GM19468 (cell line): Measurements from ENCODE around the gene ATP2B2.

Experiments used
- ATAC-seq: cut with Tn5 transposase; IDR thresholded peaks from one replicate; pipeline ENCODE4 v1.9.1; 2021; ENCODE audit warnings: mild to moderate bottlenecking, moderate library complexity, moderate number of reproducible peaks; ENCODE audit not compliant: unreplicated experiment; ENCODE audit errors: extremely low read depth

ATP2B2 gene

GRCh38 chr3:10338591-10339353, 166.6 kb downstream of the ATP2B2 start:
- ATAC-seq = no peak

DNA sequence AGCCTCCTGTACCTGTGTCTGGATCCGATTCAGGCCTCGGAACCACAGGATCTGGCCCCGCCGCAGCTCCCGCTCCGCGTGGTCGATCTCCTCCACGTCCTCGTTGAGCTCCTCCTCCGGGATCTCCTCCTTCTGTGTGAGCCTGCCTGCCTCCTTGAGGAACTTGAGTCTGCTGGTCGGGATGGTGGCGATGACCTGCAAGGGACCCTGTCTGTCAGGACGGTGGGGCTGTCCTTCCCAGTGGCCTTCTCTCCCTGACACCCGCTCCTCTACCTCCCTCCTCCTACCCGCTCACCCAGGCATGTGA, 167.3 kb downstream of the ATP2B2 start:
- no peak for ATAC-seq

- ATAC-seq = no peak
Observed at GRCh38 chr3:10337323-10338163, 167.8 kb downstream of the ATP2B2 start.

DNA sequence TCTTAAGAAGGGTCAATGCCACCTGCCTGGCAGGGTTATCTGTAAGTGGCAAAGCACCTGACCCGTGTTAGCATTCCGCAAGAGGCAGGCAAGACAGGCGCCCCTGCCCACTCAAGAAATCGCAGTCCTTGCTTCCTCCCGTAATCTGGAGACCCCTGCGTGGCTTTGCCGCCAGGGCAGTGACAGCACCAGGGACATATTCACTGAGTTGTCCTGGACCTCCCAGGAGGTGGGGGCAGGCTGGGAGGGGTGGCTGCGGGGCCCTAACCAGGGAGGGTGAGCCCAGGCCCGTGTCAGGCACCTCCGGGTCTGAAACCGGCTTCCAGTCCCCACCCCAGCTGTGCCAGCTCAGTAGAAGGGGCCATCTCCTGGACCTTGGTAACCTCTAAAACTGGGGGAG, 168.6 kb downstream of the ATP2B2 start:
- ATAC-seq = no peak

GRCh38 chr3:10335871-10336622, 169.3 kb downstream of the ATP2B2 start:
- no peak for ATAC-seq

DNA sequence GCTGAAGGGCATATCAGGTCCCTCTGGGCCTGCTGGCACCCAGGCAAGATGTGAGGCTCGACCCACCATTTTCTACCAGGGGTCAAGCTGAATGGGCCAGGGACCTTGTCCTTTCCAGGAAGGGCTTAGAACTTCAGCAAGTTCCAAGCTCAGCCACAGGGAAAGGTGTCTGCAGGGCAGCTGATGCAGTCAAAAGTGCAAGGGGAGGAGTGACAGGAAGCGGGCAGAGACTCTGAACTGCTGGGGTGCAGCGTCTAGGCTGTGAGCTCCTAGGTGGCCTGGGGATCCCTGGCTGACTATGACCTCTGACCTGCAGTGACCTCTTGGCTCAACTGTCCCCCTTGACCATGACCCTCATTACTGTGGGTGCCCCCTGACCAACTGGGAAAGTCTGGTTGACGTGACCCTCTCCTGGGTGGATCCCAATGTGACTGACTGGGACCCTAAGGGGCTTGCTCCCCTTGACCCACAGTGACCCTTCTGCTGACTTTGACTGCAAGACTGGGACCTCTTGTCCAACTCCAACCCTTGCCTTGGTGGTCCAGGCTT, 170.1 kb downstream of the ATP2B2 start:
- no peak for ATAC-seq

- ATAC-seq = no peak
Observed at GRCh38 chr3:10334459-10334858, 170.9 kb downstream of the ATP2B2 start.

DNA sequence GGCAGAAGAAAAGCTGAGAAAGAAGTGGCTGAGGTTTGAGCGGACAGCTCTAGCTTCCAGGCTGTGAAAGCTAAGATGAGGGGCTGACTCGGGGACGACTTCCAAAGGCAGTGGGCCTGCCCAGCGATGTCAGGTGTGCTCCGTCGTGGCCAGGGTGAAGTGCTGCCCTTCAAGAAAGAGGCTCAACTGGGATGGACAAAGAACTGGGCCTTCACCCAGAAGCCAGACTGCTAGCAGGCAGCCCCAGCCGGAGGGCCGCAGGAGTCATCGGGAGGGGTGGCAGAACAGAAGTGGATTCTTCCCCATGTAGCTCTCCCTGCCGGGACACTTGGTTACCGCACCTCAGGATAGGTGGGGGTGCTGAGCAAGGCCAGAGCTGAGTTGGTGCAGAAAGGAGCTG, 171.3 kb downstream of the ATP2B2 start:
- ATAC-seq = no peak

DNA sequence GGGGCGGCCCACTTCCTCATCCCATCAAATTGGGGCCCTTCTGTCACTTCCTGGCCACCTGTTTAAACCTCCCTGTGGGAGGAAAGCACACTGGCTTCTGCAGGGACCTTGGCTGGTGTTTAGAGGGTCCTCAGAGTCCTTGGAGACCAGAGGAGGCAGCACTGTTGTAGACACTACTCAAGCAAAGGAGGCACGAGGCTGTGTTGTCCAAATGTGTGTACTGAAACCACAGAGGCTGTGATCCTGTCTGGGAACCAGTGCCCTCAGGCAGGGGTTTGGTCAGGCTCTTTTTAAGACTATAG, 172.1 kb downstream of the ATP2B2 start:
- ATAC-seq = no peak

GRCh38 chr3:10332481-10333348, 172.7 kb downstream of the ATP2B2 start:
- ATAC-seq = no peak

- no peak for ATAC-seq
Observed at GRCh38 chr3:10331320-10331719, 174.1 kb downstream of the ATP2B2 start.

DNA sequence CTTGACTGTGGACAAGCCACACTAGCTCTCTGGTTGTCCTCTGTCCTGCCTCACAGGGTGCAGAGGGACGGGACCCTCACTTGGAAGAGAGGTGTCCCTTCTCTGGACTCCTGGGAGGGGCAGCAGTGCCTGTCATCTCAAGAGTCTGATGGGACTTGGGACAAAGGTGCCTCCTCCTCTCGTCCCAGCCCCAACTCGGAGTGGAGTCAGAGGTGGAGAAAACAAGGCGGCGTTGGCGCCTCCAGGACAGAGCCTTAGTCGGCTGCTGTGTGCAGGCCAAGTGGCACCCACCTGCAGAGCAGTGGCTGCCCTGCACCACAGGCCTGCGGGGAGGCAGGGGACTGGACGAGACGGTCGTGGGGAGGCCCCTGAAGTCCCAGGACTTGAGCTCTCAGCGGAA, 175.1 kb downstream of the ATP2B2 start:
- no peak for ATAC-seq

GRCh38 chr3:10329495-10330015, 175.8 kb downstream of the ATP2B2 start:
- no peak for ATAC-seq

DNA sequence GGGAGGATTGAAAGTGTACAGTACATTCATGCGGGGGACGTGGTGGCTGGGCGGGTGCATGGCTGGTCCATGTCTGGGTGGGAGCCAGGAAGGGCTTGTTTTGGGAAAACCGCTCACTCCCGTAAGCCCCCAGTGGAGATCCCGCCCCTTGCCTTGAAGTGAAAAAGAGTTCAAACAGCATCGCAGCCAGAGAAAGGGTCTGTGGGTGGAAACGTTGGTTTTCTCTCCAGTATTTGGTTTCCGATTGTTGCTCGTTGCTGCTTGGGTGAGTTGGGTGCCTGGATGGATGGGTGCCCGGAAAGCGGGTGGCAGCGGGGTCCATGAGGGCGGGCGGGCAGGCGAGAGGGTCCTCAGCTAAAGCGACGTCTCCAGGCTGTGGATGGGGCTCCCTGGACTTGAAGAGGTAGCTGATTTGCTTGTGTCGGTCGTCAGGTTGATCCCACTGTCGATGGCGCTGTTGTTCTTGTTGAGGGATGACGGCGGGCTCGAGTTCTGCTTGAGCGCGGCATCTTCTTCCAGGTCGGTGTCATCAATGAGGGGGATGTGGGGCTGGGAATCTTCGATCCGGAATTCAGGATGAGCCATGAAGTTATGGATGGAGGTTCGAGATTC, 176.8 kb downstream of the ATP2B2 start:
- no peak for ATAC-seq

- ATAC-seq = no peak
Observed at GRCh38 chr3:10327592-10327991, 177.8 kb downstream of the ATP2B2 start.

- no peak for ATAC-seq
Observed at GRCh38 chr3:10322352-10322710, 183.1 kb downstream of the ATP2B2 start.

DNA sequence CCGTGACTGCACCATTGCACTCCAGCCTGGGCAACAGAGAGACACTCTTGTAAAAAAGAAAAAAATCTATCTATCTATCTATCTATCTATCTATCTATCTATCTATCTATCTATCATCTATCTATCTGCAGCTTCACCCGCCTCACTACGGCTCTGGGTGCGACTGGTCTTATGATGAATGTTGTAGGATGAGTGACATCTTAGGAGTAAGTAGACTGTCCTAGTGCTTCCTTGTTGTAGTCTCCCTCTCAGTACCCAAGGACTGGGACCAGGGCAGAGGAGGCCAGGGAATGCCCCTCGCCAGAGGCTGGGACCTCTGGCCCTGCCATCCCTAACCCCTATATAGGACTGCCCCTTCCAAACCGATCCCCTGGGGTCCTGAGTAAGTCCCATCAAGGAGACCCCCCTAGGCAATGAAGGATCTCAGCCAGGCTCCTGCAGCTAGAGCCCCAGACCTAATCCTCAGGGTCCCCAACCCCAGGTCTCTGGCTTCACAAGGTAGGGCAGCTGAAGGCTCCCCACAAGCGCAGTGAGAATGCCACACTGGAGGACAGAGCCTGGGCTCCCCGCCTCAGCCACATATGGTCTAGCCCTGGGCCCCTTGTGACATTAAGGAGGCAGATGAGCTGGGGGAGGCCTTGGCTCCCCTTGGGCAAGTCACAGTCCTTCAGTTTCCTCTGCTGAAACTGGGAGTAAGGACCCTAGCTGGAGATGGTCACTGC, 183.6 kb downstream of the ATP2B2 start:
- ATAC-seq = no peak

- ATAC-seq = no peak
Observed at GRCh38 chr3:10320320-10320677, 185.1 kb downstream of the ATP2B2 start.

DNA sequence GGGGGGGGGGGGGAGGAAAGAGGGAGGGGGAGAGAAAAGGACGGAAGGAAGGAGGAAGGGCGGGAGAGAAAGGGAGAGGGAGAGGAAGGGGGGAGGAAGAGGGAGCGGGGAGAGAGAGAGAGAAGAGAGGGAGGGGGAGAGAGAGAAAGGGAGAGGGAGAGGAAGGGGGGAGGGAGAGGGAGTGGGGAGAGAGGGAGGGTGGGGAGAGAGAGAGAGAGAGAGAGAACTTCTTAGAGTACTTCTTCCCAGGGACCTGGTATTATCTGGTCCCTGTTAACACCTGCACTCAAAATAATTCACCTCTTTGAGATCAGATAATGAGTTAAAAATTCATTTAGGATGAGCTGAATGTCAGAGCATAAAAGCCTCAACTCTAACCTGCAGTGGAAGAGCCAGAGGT, 185.6 kb downstream of the ATP2B2 start:
- no peak for ATAC-seq
